K562 (cell line): ENCODE results near the gene XPO1. TPM values are rescaled to one million over a fixed set of nuclear protein-coding genes. Genes with fewer than 3 reads are reported as not detected.

ENCODE experiments used
- CHAMP1 ChIP-seq: fragments of 450-650 bp; IDR thresholded peaks from 2 replicates; pipeline ENCODE4 v1.6.1; 2016; ENCODE audit warnings: mild to moderate bottlenecking
- CXXC5 ChIP-seq: fragments of 250-450 bp; sonication (Bioruptor Pico); IDR thresholded peaks from 2 replicates; pipeline ENCODE4 v1.8.0; 2022; ENCODE audit warnings: inconsistent platforms, mild to moderate bottlenecking, moderate library complexity
- FOXK2 ChIP-seq, 2 experiments: fragments of 450-650 bp; IDR thresholded peaks in 1 of 2; conservative IDR thresholded peaks in 1 of 2; 2 replicates each; pipeline ENCODE4 v1.6.1; 2016; ENCODE audit warnings: low read depth in 2 of 2, mild to moderate bottlenecking in 1 of 2
- GATAD2B ChIP-seq: fragments of 450-650 bp; IDR thresholded peaks from 2 replicates; pipeline ENCODE4 v1.6.1; 2017; ENCODE audit warnings: mild to moderate bottlenecking, borderline replicate concordance
- HDGF ChIP-seq: fragments of 450-650 bp; IDR thresholded peaks from 2 replicates; pipeline ENCODE4 v1.6.1; 2016
- IRF1 ChIP-seq: sonication (generic); formaldehyde crosslinking; IDR thresholded peaks from 2 replicates; pipeline ENCODE4 v1.8.0; 2022; ENCODE audit warnings: missing genetic modification reagents, mild to moderate bottlenecking, borderline replicate concordance
- MXI1 ChIP-seq: IDR thresholded peaks from 2 replicates; pipeline ENCODE4 v1.6.1; 2011; ENCODE audit warnings: low read depth, mild to moderate bottlenecking, improper control_type of control experiment, low read length
- SIN3B ChIP-seq: fragments of 450-650 bp; IDR thresholded peaks from 2 replicates; pipeline ENCODE4 v1.6.1; 2017; ENCODE audit warnings: low read depth, mild to moderate bottlenecking, moderate library complexity
- SNIP1 ChIP-seq: fragments of 450-650 bp; IDR thresholded peaks from 2 replicates; pipeline ENCODE4 v1.7.1; 2017; ENCODE audit warnings: low read depth, mild to moderate bottlenecking
- TAF7 ChIP-seq: fragments of 450-650 bp; IDR thresholded peaks from 2 replicates; pipeline ENCODE4 v1.6.1; 2016; ENCODE audit warnings: missing genetic modification characterization, missing compliant biosample characterization
- TCF7 ChIP-seq: sonication (generic); IDR thresholded peaks from 2 replicates; pipeline ENCODE4 v1.6.1; 2016; ENCODE audit warnings: antibody characterized with exemption, borderline replicate concordance
- UBTF ChIP-seq, 2 experiments: IDR thresholded peaks; 2 replicates each; pipeline ENCODE4 v1.6.1; 2012; ENCODE audit warnings: improper control_type of control experiment in 2 of 2, low read depth in 2 of 2, low read length in 2 of 2, borderline replicate concordance in 1 of 2
- XRCC5 ChIP-seq: fragments of 200-400 bp; formaldehyde crosslinking; IDR thresholded peaks from 2 replicates; pipeline ENCODE4 v1.6.1; 2017; ENCODE audit warnings: low read depth, mild to moderate bottlenecking, low read length
- ZNF280A ChIP-seq: fragments of 450-650 bp; IDR thresholded peaks from 2 replicates; pipeline ENCODE4 v1.6.1; 2018; ENCODE audit warnings: mild to moderate bottlenecking, low read depth; ENCODE audit not compliant: partially characterized antibody
- ZNF408 ChIP-seq: fragments of 250-450 bp; sonication (Bioruptor Pico); IDR thresholded peaks from 2 replicates; pipeline ENCODE4 v1.4.0; 2020; ENCODE audit warnings: low read depth, mild to moderate bottlenecking, moderate library complexity
- polyA plus RNA-seq, 8 experiments: library from polyadenylated mRNA; depleted of rRNA in 4 of 8; stranded (reverse) in 5 of 8; unstranded in 3 of 8; fragments of >200 nt; fragmentation: Nextera tagmentation in 2 of 8; fragmentation: Illumina TruSeq in 1 of 8; extraction: Ambion mirVana in 2 of 8; extraction: Trizol in 1 of 8; gene quantifications; 2 replicates each; pipeline versions ENCODE4 v1.2.1 to v1.2.3, GENCODE V29; 2011 to 2014; ENCODE audit warnings: inconsistent platforms in 1 of 8, missing spikeins in 1 of 8
- total RNA-seq, 7 experiments: library from RNA; depleted of rRNA in 6 of 7; stranded (reverse); fragments of >200 nt in 6 of 7; fragmentation: Illumina TruSeq in 2 of 7; extraction: Trizol in 2 of 7; gene quantifications; 2 replicates each; pipeline versions ENCODE4 v1.2.1 to v1.2.3, GENCODE V29; 2011 to 2021; ENCODE audit warnings: low replicate concordance in 1 of 7
- TF ChIP-seq, protein P1 (sequence below): IDR thresholded peaks from 2 replicates; pipeline ENCODE4 v1.6.1; 2014; ENCODE audit warnings: antibody characterized with exemption
- TF ChIP-seq, protein P2 (sequence below): fragments of 250-450 bp; sonication (Bioruptor Pico); IDR thresholded peaks from 2 replicates; pipeline ENCODE4 v1.9.0; 2021; ENCODE audit warnings: mild to moderate bottlenecking

Gene XPO1
- total and polyA plus RNA-seq, 9 of the 15 experiments (the other 6 are each of a cell fraction or from before 2014, with no cell fraction given): 86.2 to 307 (median 216) TPM

DNA sequence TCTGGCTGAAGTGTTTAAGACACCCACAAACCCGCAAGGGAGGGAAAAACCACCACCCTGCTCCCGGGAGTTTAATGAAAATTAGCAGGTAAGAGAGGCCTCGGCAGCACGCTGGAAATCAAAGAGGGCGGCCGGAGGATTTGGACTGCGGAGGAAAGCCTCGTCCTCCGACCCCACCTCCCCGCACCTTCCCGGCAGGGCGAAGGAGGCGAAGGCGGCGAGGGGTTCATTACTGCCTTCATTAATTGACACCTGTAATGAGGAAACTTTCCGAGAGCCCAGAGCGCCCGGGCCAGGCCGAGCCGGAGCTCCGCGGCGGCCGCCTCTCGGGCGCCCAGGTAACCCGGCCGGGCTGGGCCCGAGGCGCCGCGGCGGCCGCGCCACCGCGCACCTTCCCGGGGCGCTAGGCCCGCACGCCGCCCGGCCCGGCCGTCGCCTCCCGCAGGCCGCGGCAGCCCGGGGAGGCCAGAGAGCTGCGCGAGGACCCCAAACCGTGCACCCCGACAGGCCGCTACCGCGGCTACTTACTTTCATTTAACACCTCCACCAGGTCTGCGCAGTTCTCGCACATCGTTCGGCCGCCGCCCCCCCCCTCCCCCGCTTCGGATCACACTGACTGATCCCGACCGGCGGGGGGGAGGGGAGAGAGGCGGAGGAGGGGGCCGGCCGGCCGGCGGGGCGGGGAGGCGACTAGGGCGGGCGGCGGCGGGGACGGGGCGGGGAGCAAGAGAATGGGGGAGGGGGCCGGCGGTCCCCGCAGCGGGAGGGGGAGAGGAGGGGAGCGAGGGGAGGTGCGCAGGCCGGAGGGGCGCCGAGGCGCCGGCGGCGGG, 67.8 kb downstream of the XPO1 start (continued):
- TF ChIP-seq ZNF408 (CRISPR knock-in tag) (no peak), IRF1 (CRISPR knock-in tag) (no peak), CXXC5 (CRISPR knock-in tag) (peak; percentile 58), TAF7 (tag) (0 out of 2 replicates have a peak, but pooled peaks have one; percentile 5), GATAD2B (peak; percentile 69), UBTF (IDR thresholded peaks at IDR 0.05; ENCODE audit: borderline replicate concordance in 1 of 2, low read depth in 2 of 2, low read length in 2 of 2) (peak; percentile 81 to 94; a peak in 3 of 4 replicates), TCF7 (no peak), SNIP1 (no peak), ZNF280A (no peak), FOXK2 (conservative IDR thresholded peaks at IDR 0.05 in 1 of 2, IDR thresholded peaks at IDR 0.05 in 1 of 2; ENCODE audit: low read depth in 2 of 2) (no peak), XRCC5 (no peak), SIN3B (0 out of 2 replicates have a peak, but pooled peaks have one; percentile 50), MXI1 (no peak), CHAMP1 (no peak), HDGF (no peak)
- TF ChIP-seq, protein P1, sequence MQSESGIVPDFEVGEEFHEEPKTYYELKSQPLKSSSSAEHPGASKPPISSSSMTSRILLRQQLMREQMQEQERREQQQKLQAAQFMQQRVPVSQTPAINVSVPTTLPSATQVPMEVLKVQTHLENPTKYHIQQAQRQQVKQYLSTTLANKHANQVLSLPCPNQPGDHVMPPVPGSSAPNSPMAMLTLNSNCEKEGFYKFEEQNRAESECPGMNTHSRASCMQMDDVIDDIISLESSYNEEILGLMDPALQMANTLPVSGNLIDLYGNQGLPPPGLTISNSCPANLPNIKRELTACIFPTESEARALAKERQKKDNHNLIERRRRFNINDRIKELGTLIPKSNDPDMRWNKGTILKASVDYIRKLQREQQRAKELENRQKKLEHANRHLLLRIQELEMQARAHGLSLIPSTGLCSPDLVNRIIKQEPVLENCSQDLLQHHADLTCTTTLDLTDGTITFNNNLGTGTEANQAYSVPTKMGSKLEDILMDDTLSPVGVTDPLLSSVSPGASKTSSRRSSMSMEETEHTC: no peak
- TF ChIP-seq, protein P2, sequence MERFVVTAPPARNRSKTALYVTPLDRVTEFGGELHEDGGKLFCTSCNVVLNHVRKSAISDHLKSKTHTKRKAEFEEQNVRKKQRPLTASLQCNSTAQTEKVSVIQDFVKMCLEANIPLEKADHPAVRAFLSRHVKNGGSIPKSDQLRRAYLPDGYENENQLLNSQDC: peak; percentile 67; the same call in 1 of the 2 replicates
